Activated naive CD4-positive, alpha-beta T cell treated with anti-CD3 and anti-CD28 coated beads for 36 hours (primary cell): Measurements from ENCODE around the gene WDR83. TPM values are rescaled to one million over a fixed set of nuclear protein-coding genes. Genes with fewer than 3 reads are reported as not detected.
"Not testable (repeated sequence)": the region's sequence is repeated elsewhere in the genome, so short reads cannot be mapped to it uniquely, and the experiment has no call there.

ENCODE experiments used
- CTCF ChIA-PET: fragments of 350-600 bp; sonication (Branson Sonifier 250); formaldehyde crosslinking; loops from one replicate; lab custom pipeline; 2021; ENCODE audit warnings: antibody characterized with exemption; lab: Charles Lee
- DNase-seq: peaks from one replicate; pipeline ENCODE4 v3.0.0-alpha.2; 2020
- H3K27ac Mint-ChIP-seq: one replicate; pipeline ENCODE4 v1.8.0; 2021; ENCODE audit warnings: mild to moderate bottlenecking, mixed read lengths
- H3K27me3 Mint-ChIP-seq: one replicate; pipeline ENCODE4 v1.8.0; 2021; ENCODE audit warnings: low read depth, mixed read lengths
- H3K36me3 Mint-ChIP-seq: one replicate; pipeline ENCODE4 v1.8.0; 2021; ENCODE audit warnings: low read depth, mixed read lengths
- H3K4me1 Mint-ChIP-seq: one replicate; pipeline ENCODE4 v1.8.0; 2021; ENCODE audit warnings: low read depth, mixed read lengths
- H3K4me3 Mint-ChIP-seq: one replicate; pipeline ENCODE4 v1.8.0; 2021; ENCODE audit warnings: mild to moderate bottlenecking, moderate library complexity, mixed read lengths
- H3K9me3 Mint-ChIP-seq: one replicate; pipeline ENCODE4 v1.8.0; 2021; ENCODE audit warnings: mixed read lengths
- intact Hi-C: fragments of 100-400 bp; cut with micrococcal nuclease; formaldehyde crosslinking; loops from one replicate; pipeline ENCODE4 v1.15.1; 2023
- total RNA-seq, 2 experiments: library from RNA; stranded (reverse); gene quantifications; one replicate each; pipeline ENCODE4 v1.2.3, GENCODE V29; 2021

The WDR83 gene
- 10 to 100 TPM; 14.9 to 16.2 TPM for total RNA-seq

GRCh38 chr19:12666265-12667048, at the start of gene WDR83, which contains the start of gene MAN2B1:
WDR83 (plus strand) TSS chr19:12666807; CDS start chr19:12669791, 2,984 bp downstream.
MAN2B1 (minus strand) TSS chr19:12666742; CDS start chr19:12666701, 41 bp downstream.
- Mint-ChIP-seq H3K9me3 (no peaks in the 10 kb centered on the region), H3K27ac (peak within 1 kb of the TSS; percentile 93), H3K4me1 (peaks cover 47% of the 10 kb centered on the region), H3K4me3 (peak within 1 kb of the TSS; percentile 95), H3K27me3 (no peaks in the 10 kb centered on the region), H3K36me3 (peaks cover 36% of the 10 kb centered on the region)
- intact Hi-C loops, result loop anchor here (1.0 to 10.0 kb wide), 4 partner anchors 26 to 574 kb away; partner anchors contain the start of gene ZNF44
- DNase-seq, result peak; percentile 84
- CTCF ChIA-PET, result interaction anchor here (0.6 to 4.8 kb wide), 8 partner anchors 12 to 181 kb away, joined by 3 to 27 read pairs (median 3); no protein-coding TSS in a partner anchor

GRCh38 chr19:12617646-12618045, 49.0 kb upstream of the WDR83 start:
- CTCF ChIA-PET, result no interaction called here
- no peaks in the 10 kb centered on the region for H3K27me3 Mint-ChIP-seq
- peaks cover 42% of the 10 kb centered on the region for H3K4me1 Mint-ChIP-seq
- DNase-seq, result no peak
- peaks cover 22% of the 10 kb centered on the region for H3K36me3 Mint-ChIP-seq
- H3K27ac Mint-ChIP-seq, result no peak overlapping the region
- intact Hi-C loops, result no loop called here
- no peaks in the 10 kb centered on the region for H3K9me3 Mint-ChIP-seq
- no peak overlapping the region for H3K4me3 Mint-ChIP-seq

GRCh38 chr19:12621253-12622024, 45.2 kb upstream of the WDR83 start:
- intact Hi-C loops, H3K4me3 Mint-ChIP-seq, H3K27ac Mint-ChIP-seq, CTCF ChIA-PET, DNase-seq, H3K9me3 Mint-ChIP-seq, H3K27me3 Mint-ChIP-seq: not testable (repeated sequence)
- Mint-ChIP-seq H3K36me3 (peaks cover 18% of the 10 kb centered on the region), H3K4me1 (peaks cover 14% of the 10 kb centered on the region)

GRCh38 chr19:12623361-12624031, 43.1 kb upstream of the WDR83 start:
- Mint-ChIP-seq H3K27me3 (no peaks in the 10 kb centered on the region), H3K36me3 (peaks cover 34% of the 10 kb centered on the region), H3K4me1 (peaks cover 12% of the 10 kb centered on the region), H3K9me3 (peaks cover 16% of the 10 kb centered on the region), H3K27ac (no peak overlapping the region), H3K4me3 (no peak overlapping the region)
- intact Hi-C loops, result no loop called here
- no peak for DNase-seq
- CTCF ChIA-PET, result interaction anchor here (0.6 to 1.1 kb wide), 2 partner anchors 10 to 59 kb away, joined by 3 read pairs; no protein-coding TSS in a partner anchor

- DNase-seq, result no peak
- Mint-ChIP-seq H3K27me3 (no peaks in the 10 kb centered on the region), H3K9me3 (peaks cover 25% of the 10 kb centered on the region), H3K4me1 (peaks cover 13% of the 10 kb centered on the region), H3K36me3 (peaks cover 50% of the 10 kb centered on the region), H3K27ac (no peak overlapping the region), H3K4me3 (no peak overlapping the region)
- CTCF ChIA-PET, result no interaction called here
- intact Hi-C loops, result no loop called here
These were observed 39.6 kb upstream of the WDR83 start for GRCh38 chr19:12626958-12627357.

- Mint-ChIP-seq H3K4me1 (peaks cover 13% of the 10 kb centered on the region), H3K4me3 (no peak overlapping the region), H3K27ac (no peak overlapping the region), H3K9me3 (peaks cover 25% of the 10 kb centered on the region), H3K36me3 (peaks cover 48% of the 10 kb centered on the region), H3K27me3 (no peaks in the 10 kb centered on the region)
- CTCF ChIA-PET, result no interaction called here
- DNase-seq, result no peak
- intact Hi-C loops, result no loop called here
These were observed 38.3 kb upstream of the WDR83 start for GRCh38 chr19:12628040-12629022.

GRCh38 chr19:12629215-12629614, 37.4 kb upstream of the WDR83 start:
- Mint-ChIP-seq H3K36me3 (peaks cover 47% of the 10 kb centered on the region), H3K27ac (no peak overlapping the region), H3K4me3 (no peak overlapping the region), H3K9me3 (peaks cover 25% of the 10 kb centered on the region), H3K4me1 (peaks cover 15% of the 10 kb centered on the region), H3K27me3 (no peaks in the 10 kb centered on the region)
- intact Hi-C loops, result no loop called here
- no peak for DNase-seq
- CTCF ChIA-PET, result no interaction called here

GRCh38 chr19:12636631-12637030, 30.0 kb upstream of the WDR83 start:
- Mint-ChIP-seq H3K9me3 (no peaks in the 10 kb centered on the region), H3K27ac (no peak overlapping the region), H3K36me3 (peaks cover 5% of the 10 kb centered on the region), H3K4me3 (no peak overlapping the region), H3K4me1 (peaks cover 28% of the 10 kb centered on the region), H3K27me3 (no peaks in the 10 kb centered on the region)
- intact Hi-C loops, result no loop called here
- DNase-seq, result no peak
- CTCF ChIA-PET, result no interaction called here

GRCh38 chr19:12638611-12639182, 27.9 kb upstream of the WDR83 start:
- Mint-ChIP-seq H3K36me3 (peaks cover 5% of the 10 kb centered on the region), H3K4me3 (no peak overlapping the region), H3K27me3 (no peaks in the 10 kb centered on the region), H3K9me3 (no peaks in the 10 kb centered on the region), H3K27ac (no peak overlapping the region), H3K4me1 (peaks cover 28% of the 10 kb centered on the region)
- DNase-seq, result no peak
- intact Hi-C loops, result no loop called here
- CTCF ChIA-PET, result interaction anchor here (0.9 to 1.5 kb wide), 2 partner anchors 8 to 23 kb away, joined by 3 to 4 read pairs; no protein-coding TSS in a partner anchor

GRCh38 chr19:12639901-12640613, 26.6 kb upstream of the WDR83 start:
- Mint-ChIP-seq H3K36me3 (peaks cover 6% of the 10 kb centered on the region), H3K27me3 (no peaks in the 10 kb centered on the region), H3K4me3 (peak overlapping the region; percentile 68), H3K9me3 (no peaks in the 10 kb centered on the region), H3K27ac (peak overlapping the region; percentile 54), H3K4me1 (peaks cover 24% of the 10 kb centered on the region)
- DNase-seq, result peak; percentile 94
- CTCF ChIA-PET, result interaction anchor here (0.6 to 1.5 kb wide), 13 partner anchors 9 to 270 kb away, joined by 3 to 6 read pairs (median 3); partner anchors contain the start of gene TNPO2
- intact Hi-C loops, result loop anchor here (1.0 kb wide), 3 partner anchors 26 to 76 kb away; partner anchors contain the start of genes MAN2B1 and WDR83
